ENCODE results near the gene REPIN1. TPM values are rescaled to one million over a fixed set of nuclear protein-coding genes. Genes with fewer than 3 reads are reported as not detected.

REPIN1 gene
- total and polyA plus RNA-seq, 9 donors: 21.6 to 92.0 (median 73.4) TPM

DNA sequence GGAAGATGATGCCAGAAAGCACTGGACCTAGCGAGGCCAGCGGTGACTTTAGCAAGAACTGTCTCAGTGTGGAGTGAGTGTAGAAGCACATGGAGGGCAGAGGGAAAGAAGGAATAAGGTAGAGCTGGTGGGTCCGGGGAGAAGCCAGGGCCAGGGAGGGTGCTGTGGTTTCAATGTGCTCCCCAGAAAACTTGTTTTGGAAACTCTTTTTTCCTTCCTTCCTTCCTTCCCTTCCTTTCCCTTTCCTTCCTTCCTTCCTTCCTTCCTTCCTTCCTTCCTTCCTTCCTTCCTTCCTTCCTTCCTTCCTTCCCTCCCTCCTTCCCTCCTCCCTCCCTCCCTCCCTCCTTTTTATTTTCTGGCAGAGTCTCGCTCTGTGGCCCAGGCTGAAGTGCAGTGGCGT is 21.7 kb upstream of the REPIN1 start:
- H3K27me3 ChIP-seq: no peaks in the 10 kb centered on the region
- no peaks in the 10 kb centered on the region for H3K36me3 ChIP-seq
- DNase-seq: no peak
- H3K27ac ChIP-seq: no peak overlapping the region
- WGBS, 3 donors: 89 to 95% (median 92%) methylated on average over 5 of the region's 5 CpGs
- H3K4me1 ChIP-seq (ENCODE audit: insufficient read depth): peaks cover under 1% of the 10 kb centered on the region
- no peak overlapping the region for H3K4me3 ChIP-seq
- intact Hi-C loops (cut with DNase I): no loop called here
- H3K9me3 ChIP-seq: no peaks in the 10 kb centered on the region
- TF ChIP-seq EP300 (IDR thresholded peaks at IDR 0.05) (no peak), POLR2A (IDR thresholded peaks at IDR 0.05) (no peak)
- TF ChIP-seq, protein P1, sequence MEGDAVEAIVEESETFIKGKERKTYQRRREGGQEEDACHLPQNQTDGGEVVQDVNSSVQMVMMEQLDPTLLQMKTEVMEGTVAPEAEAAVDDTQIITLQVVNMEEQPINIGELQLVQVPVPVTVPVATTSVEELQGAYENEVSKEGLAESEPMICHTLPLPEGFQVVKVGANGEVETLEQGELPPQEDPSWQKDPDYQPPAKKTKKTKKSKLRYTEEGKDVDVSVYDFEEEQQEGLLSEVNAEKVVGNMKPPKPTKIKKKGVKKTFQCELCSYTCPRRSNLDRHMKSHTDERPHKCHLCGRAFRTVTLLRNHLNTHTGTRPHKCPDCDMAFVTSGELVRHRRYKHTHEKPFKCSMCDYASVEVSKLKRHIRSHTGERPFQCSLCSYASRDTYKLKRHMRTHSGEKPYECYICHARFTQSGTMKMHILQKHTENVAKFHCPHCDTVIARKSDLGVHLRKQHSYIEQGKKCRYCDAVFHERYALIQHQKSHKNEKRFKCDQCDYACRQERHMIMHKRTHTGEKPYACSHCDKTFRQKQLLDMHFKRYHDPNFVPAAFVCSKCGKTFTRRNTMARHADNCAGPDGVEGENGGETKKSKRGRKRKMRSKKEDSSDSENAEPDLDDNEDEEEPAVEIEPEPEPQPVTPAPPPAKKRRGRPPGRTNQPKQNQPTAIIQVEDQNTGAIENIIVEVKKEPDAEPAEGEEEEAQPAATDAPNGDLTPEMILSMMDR (IDR thresholded peaks at IDR 0.05): no peak

- DNase-seq: no peak
- Histone ChIP-seq H3K36me3 (no peaks in the 10 kb centered on the region), H3K4me3 (no peak overlapping the region), H3K4me1 (ENCODE audit: insufficient read depth) (peaks cover 7% of the 10 kb centered on the region), H3K27me3 (no peaks in the 10 kb centered on the region), H3K9me3 (no peaks in the 10 kb centered on the region), H3K27ac (no peak overlapping the region)
- intact Hi-C loops (cut with DNase I): no loop called here
- 65 to 71% (median 66%) methylated on average over 8 of the region's 8 CpGs for WGBS, 3 donors
- TF ChIP-seq, protein P1 (IDR thresholded peaks at IDR 0.05): no peak
- TF ChIP-seq EP300 (IDR thresholded peaks at IDR 0.05): no peak
- TF ChIP-seq POLR2A (IDR thresholded peaks at IDR 0.05): no peak
Observed at GRCh38 chr7:150351587-150352194, 16.9 kb upstream of the REPIN1 start.

DNA sequence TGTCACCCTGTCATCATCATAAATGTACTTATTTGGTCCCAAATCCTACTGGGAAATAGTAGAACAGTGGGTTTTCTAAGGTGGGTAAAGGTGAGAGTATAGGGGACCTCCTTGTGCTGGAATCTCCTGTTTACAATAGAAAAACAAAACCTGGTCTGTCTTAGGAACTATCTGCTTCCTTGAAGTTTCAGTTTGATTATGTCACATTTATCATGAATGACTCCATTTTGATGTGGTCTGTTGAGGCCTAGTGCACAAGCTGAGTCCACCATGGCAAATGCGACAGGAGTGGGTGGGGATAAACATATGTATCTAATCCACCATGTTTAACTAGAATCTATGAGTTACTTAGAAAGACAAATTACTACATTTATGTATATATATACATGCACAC is 13.0 kb upstream of the REPIN1 start:
- Histone ChIP-seq H3K9me3 (no peaks in the 10 kb centered on the region), H3K27ac (peak overlapping the region in 1 of 2 donors; percentile 3), H3K4me1 (ENCODE audit: insufficient read depth) (peaks cover 7% of the 10 kb centered on the region), H3K36me3 (no peaks in the 10 kb centered on the region), H3K27me3 (no peaks in the 10 kb centered on the region), H3K4me3 (no peak overlapping the region)
- intact Hi-C loops (cut with DNase I): no loop called here
- DNase-seq: no peak
- WGBS, 3 donors: 91 to 98% (median 91%) methylated on average over 1 of the region's 1 CpG
- no peak for TF ChIP-seq POLR2A (IDR thresholded peaks at IDR 0.05)

DNA sequence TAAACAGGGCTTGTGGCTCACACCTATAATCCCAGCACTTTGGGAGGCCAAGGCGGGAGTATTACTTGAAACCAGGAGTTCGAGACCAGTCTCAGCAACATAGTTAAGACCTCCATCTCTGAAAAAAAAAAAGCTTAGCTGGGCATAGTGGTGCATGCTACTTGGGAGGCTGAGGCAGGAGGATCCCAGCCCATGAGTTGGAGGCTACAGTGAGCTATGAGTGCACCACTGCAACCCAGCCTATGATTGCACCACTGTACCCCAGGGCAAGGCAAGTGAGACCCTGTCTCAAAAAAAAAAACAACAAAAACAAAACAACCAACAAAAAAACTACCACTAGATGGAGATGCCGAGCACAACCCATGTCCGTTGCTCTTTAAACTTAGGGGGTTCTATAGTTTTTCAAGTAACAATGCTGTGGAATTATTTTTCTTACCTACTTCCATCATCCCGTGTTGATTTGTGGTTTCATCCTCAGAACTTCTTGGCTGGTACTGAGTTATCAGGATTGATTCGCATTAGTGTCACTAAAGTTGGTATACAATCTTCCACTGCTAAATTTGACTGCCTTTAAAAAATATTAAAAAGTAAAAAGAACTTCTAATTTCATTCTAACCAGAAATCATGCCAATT is 12.2 kb upstream of the REPIN1 start:
- H3K36me3 ChIP-seq: no peaks in the 10 kb centered on the region
- 28 to 37% (median 37%) methylated on average over 6 of the region's 6 CpGs for whole genome bisulfite sequencing, 3 donors
- TF ChIP-seq, protein P1 (IDR thresholded peaks at IDR 0.05): peak; percentile 25 to 49 (median 42)
- no peak for TF ChIP-seq EP300 (IDR thresholded peaks at IDR 0.05)
- intact Hi-C loops (cut with DNase I): no loop called here
- H3K27me3 ChIP-seq: no peaks in the 10 kb centered on the region
- no peaks in the 10 kb centered on the region for H3K9me3 ChIP-seq
- DNase-seq: no peak
- H3K27ac ChIP-seq: no peak overlapping the region
- H3K4me1 ChIP-seq (ENCODE audit: insufficient read depth): peaks cover 7% of the 10 kb centered on the region
- H3K4me3 ChIP-seq: no peak overlapping the region

- intact Hi-C loops (cut with DNase I): no loop called here
- peaks cover 7% of the 10 kb centered on the region for H3K4me1 ChIP-seq (ENCODE audit: insufficient read depth)
- WGBS, 3 donors: 65 to 73% (median 72%) methylated on average over 9 of the region's 9 CpGs
Observed at GRCh38 chr7:150357270-150357669, 11.4 kb upstream of the REPIN1 start.

More at GRCh38 chr7:150357270-150357669, 11.4 kb upstream of the REPIN1 start:
- H3K27me3 ChIP-seq: no peaks in the 10 kb centered on the region
- H3K36me3 ChIP-seq: no peaks in the 10 kb centered on the region
- no peak for TF ChIP-seq POLR2A (IDR thresholded peaks at IDR 0.05)
- no peak for TF ChIP-seq EP300 (IDR thresholded peaks at IDR 0.05)
- TF ChIP-seq, protein P1 (IDR thresholded peaks at IDR 0.05): no peak
- no peaks in the 10 kb centered on the region for H3K9me3 ChIP-seq
- no peak for DNase-seq
- no peak overlapping the region for H3K4me3 ChIP-seq
- H3K27ac ChIP-seq: no peak overlapping the region
